Mesenchymal stem cell (in vitro differentiated cells and primary cell): ENCODE measurements around the gene LAMA5.

Experiments used
- DNase-seq: peaks from one replicate; pipeline ENCODE4 v3.0.0-alpha.2; 2013
- H2AFZ ChIP-seq: one replicate; pipeline ENCODE4 v1.6.1; 2013; ENCODE audit warnings: low read depth, mild to moderate bottlenecking, control low read depth, inconsistent platforms, low read length, moderate library complexity
- H2AK5ac ChIP-seq: 2 replicates; pipeline ENCODE4 v1.6.1; 2013; ENCODE audit warnings: low read length, moderate library complexity, mild to moderate bottlenecking, inconsistent platforms; ENCODE audit not compliant: severe bottlenecking
- H2BK120ac ChIP-seq: one replicate; pipeline ENCODE4 v1.6.1; 2013; ENCODE audit warnings: low read depth, mild to moderate bottlenecking, inconsistent platforms, low read length, moderate library complexity
- H2BK12ac ChIP-seq, 2 experiments: one replicate each; pipeline ENCODE4 v1.6.1; 2013; ENCODE audit warnings: inconsistent platforms in 2 of 2, low read length in 2 of 2, mild to moderate bottlenecking in 2 of 2, moderate library complexity in 2 of 2, control low read depth in 1 of 2
- H2BK15ac ChIP-seq: one replicate; pipeline ENCODE4 v1.6.1; 2013; ENCODE audit warnings: mild to moderate bottlenecking, low read depth, inconsistent platforms; ENCODE audit not compliant: poor library complexity, severe bottlenecking
- H2BK5ac ChIP-seq: 2 replicates; pipeline ENCODE4 v1.6.1; 2013; ENCODE audit warnings: low read depth, mild to moderate bottlenecking, low read length, control low read depth, inconsistent platforms; ENCODE audit not compliant: poor library complexity, severe bottlenecking
- H3K14ac ChIP-seq, 2 experiments: one replicate each; pipeline ENCODE4 v1.6.1; 2013; ENCODE audit warnings: inconsistent platforms in 2 of 2, low read length in 2 of 2, control low read depth in 1 of 2, mild to moderate bottlenecking in 1 of 2, moderate library complexity in 1 of 2
- H3K18ac ChIP-seq, 2 experiments: one replicate each; pipeline ENCODE4 v1.6.1; 2013; ENCODE audit warnings: inconsistent platforms in 2 of 2, low read length in 2 of 2, control low read depth in 1 of 2, low read depth in 1 of 2, mild to moderate bottlenecking in 1 of 2
- H3K23ac ChIP-seq, 2 experiments: one replicate each; pipeline ENCODE4 v1.6.1; 2013; ENCODE audit warnings: inconsistent platforms in 2 of 2, low read length in 2 of 2, mild to moderate bottlenecking in 2 of 2, moderate library complexity in 2 of 2, control low read depth in 1 of 2
- H3K27ac ChIP-seq: 2 replicates; pipeline ENCODE4 v1.5.1; 2013; ENCODE audit warnings: mild to moderate bottlenecking, moderate library complexity, low read length, control low read depth, inconsistent platforms; ENCODE audit not compliant: poor library complexity, severe bottlenecking
- H3K27me3 ChIP-seq, 2 experiments: 2 replicates each; pipeline versions ENCODE4 v1.6.1 to v1.7.0; 2013; ENCODE audit warnings: low read length in 2 of 2, mild to moderate bottlenecking in 2 of 2, moderate library complexity in 2 of 2, control low read depth in 1 of 2, inconsistent platforms in 1 of 2; ENCODE audit not compliant: control insufficient read depth in 1 of 2, insufficient read depth in 1 of 2
- H3K36me3 ChIP-seq, 2 experiments: 2 replicates each; pipeline versions ENCODE4 v1.6.1 to v1.7.0; 2013; ENCODE audit warnings: low read length in 2 of 2, control low read depth in 1 of 2, inconsistent platforms in 1 of 2, low read depth in 1 of 2, mild to moderate bottlenecking in 1 of 2; ENCODE audit not compliant: insufficient read depth in 2 of 2, control insufficient read depth in 1 of 2
- H3K4ac ChIP-seq, 2 experiments: one replicate each; pipeline ENCODE4 v1.6.1; 2013; ENCODE audit warnings: inconsistent platforms in 2 of 2, low read length in 2 of 2, mild to moderate bottlenecking in 2 of 2, moderate library complexity in 2 of 2, control low read depth in 1 of 2, low read depth in 1 of 2
- H3K4me1 ChIP-seq: 2 replicates; pipeline ENCODE4 v1.6.1; 2013; ENCODE audit warnings: low read depth, low read length, control low read depth; ENCODE audit not compliant: control insufficient read depth, insufficient read depth
- H3K4me2 ChIP-seq: 2 replicates; pipeline ENCODE4 v1.6.1; 2013; ENCODE audit warnings: low read length, mild to moderate bottlenecking, inconsistent platforms; ENCODE audit not compliant: poor library complexity, severe bottlenecking
- H3K4me3 ChIP-seq, 2 experiments: 2 replicates each; pipeline versions ENCODE4 v1.5.1 to v1.7.0; 2013; ENCODE audit warnings: low read length in 2 of 2, mild to moderate bottlenecking in 2 of 2, control low read depth in 1 of 2, low read depth in 1 of 2; ENCODE audit not compliant: insufficient read depth in 1 of 2
- H3K79me1 ChIP-seq: replicated peaks from 2 replicates; pipeline ENCODE4 v1.6.1; 2013; ENCODE audit warnings: mild to moderate bottlenecking, control low read depth, low read length, inconsistent platforms; ENCODE audit not compliant: poor library complexity, severe bottlenecking
- H3K9ac ChIP-seq: 2 replicates; pipeline ENCODE4 v1.7.0; 2013; ENCODE audit warnings: mild to moderate bottlenecking, low read length, moderate library complexity
- H3K9me3 ChIP-seq: 2 replicates; pipeline ENCODE4 v1.7.0; 2013; ENCODE audit warnings: mild to moderate bottlenecking, low read length; ENCODE audit not compliant: control insufficient read depth
- H4K8ac ChIP-seq: one replicate; pipeline ENCODE4 v1.6.1; 2013; ENCODE audit warnings: inconsistent platforms, mild to moderate bottlenecking, low read length, moderate library complexity
- H4K91ac ChIP-seq: one replicate; pipeline ENCODE4 v1.6.1; 2013; ENCODE audit warnings: mild to moderate bottlenecking, low read length, inconsistent platforms
- WGBS: methylation state at CpG from one replicate; pipeline ENCODE4 v1.1.7; 2013; ENCODE audit warnings: mixed read lengths; 5-methylcytosine and 5-hydroxymethylcytosine counted together

LAMA5 gene

GRCh38 chr20:62346398-62347150 lies 20.5 kb downstream of the LAMA5 start:
- Histone ChIP-seq H3K79me1 (peaks cover 30% of the 10 kb centered on the region), H2BK15ac (no peak overlapping the region), H3K4me3 (no peak overlapping the region), H2AK5ac (no peak overlapping the region), H2AFZ (no peak overlapping the region), H2BK5ac (no peak overlapping the region), H2BK120ac (no peak overlapping the region), H3K4me1 (peaks cover 19% of the 10 kb centered on the region), H3K23ac (no peak overlapping the region), H4K91ac (peak overlapping the region; percentile 23), H3K4ac (no peak overlapping the region), H3K14ac (no peak overlapping the region), H3K18ac (no peak overlapping the region), H3K9ac (no peak overlapping the region), H2BK12ac (no peak overlapping the region), H3K9me3 (peaks cover 3% of the 10 kb centered on the region), H3K27ac (no peak overlapping the region), H3K4me2 (no peak overlapping the region), H3K27me3 (no peaks in the 10 kb centered on the region), H3K36me3 (peaks cover 27 to 73% of the 10 kb centered on the region in 2 experiments), H4K8ac (no peak overlapping the region)
- DNase-seq: no peak
- WGBS: 96% methylated on average over 28 of the region's 34 CpGs

- Histone ChIP-seq H2BK15ac (no peak overlapping the region), H3K4me1 (peaks cover 16% of the 10 kb centered on the region), H3K4me2 (no peak overlapping the region), H3K79me1 (peaks cover 28% of the 10 kb centered on the region), H2BK120ac (no peak overlapping the region), H2BK12ac (peak overlapping the region; percentile 16 to 51), H3K4ac (no peak overlapping the region), H3K27ac (no peak overlapping the region), H2AFZ (no peak overlapping the region), H3K27me3 (no peaks in the 10 kb centered on the region), H2AK5ac (no peak overlapping the region), H3K9ac (no peak overlapping the region), H3K18ac (no peak overlapping the region), H4K8ac (no peak overlapping the region), H3K14ac (no peak overlapping the region), H3K36me3 (peaks cover 31 to 71% of the 10 kb centered on the region in 2 experiments), H3K9me3 (peaks cover 7% of the 10 kb centered on the region), H3K4me3 (no peak overlapping the region), H2BK5ac (no peak overlapping the region), H3K23ac (no peak overlapping the region), H4K91ac (no peak overlapping the region)
- 92% methylated on average over 25 of the region's 25 CpGs for WGBS
- peak; percentile 25 for DNase-seq
Measured at GRCh38 chr20:62345681-62346370, 21.3 kb downstream of the LAMA5 start.

DNA sequence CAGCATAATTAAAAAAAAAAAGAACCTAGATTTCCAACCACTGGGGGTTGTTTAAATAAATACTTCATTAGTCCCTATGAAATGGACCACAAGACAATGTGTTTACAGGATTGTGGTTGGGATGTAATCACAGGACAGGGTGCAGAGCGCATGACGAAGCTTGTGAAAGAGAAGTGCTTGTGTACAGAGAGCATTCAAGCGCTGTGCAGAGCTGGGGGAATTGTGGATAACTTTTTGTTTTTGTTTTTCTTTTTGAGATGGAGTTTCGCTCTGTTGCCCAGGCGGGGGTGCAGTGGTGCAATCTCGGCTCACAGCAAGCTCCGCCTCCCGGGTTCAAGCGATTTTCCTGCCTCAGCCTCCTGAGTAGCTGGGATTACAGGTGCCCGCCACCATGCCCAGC lies 22.3 kb downstream of the LAMA5 start:
- Histone ChIP-seq H2BK15ac (no peak overlapping the region), H3K79me1 (peaks cover 30% of the 10 kb centered on the region), H4K91ac (no peak overlapping the region), H3K14ac (no peak overlapping the region), H2AFZ (no peak overlapping the region), H3K4ac (no peak overlapping the region), H2BK5ac (no peak overlapping the region), H3K18ac (no peak overlapping the region), H3K23ac (no peak overlapping the region), H2BK120ac (no peak overlapping the region), H2AK5ac (no peak overlapping the region), H3K27ac (no peak overlapping the region), H3K9me3 (peaks cover 7% of the 10 kb centered on the region), H3K4me1 (peaks cover 6% of the 10 kb centered on the region), H3K4me3 (no peak overlapping the region), H3K4me2 (no peak overlapping the region), H4K8ac (no peak overlapping the region), H3K27me3 (no peaks in the 10 kb centered on the region), H3K36me3 (peaks cover 25 to 71% of the 10 kb centered on the region in 2 experiments), H2BK12ac (no peak overlapping the region), H3K9ac (no peak overlapping the region)
- DNase-seq: peak; percentile 98
- WGBS: 57% methylated on average over 10 of the region's 10 CpGs

GRCh38 chr20:62344092-62344491 lies 23.0 kb downstream of the LAMA5 start:
- no peak overlapping the region for H3K23ac ChIP-seq
- H2AK5ac ChIP-seq: no peak overlapping the region
- peak; percentile 13 for DNase-seq
- no peak overlapping the region for H4K91ac ChIP-seq
- H3K9ac ChIP-seq: no peak overlapping the region
- no peak overlapping the region for H2BK15ac ChIP-seq
- no peak overlapping the region for H3K4me2 ChIP-seq
- no peak overlapping the region for H3K18ac ChIP-seq
- H3K4me3 ChIP-seq: no peak overlapping the region
- WGBS: 92% methylated on average over 4 of the region's 5 CpGs
- peaks cover 29 to 72% of the 10 kb centered on the region in 2 experiments for H3K36me3 ChIP-seq
- no peak overlapping the region for H3K14ac ChIP-seq
- H3K9me3 ChIP-seq: peaks cover 4% of the 10 kb centered on the region
- no peak overlapping the region for H2BK120ac ChIP-seq
- H4K8ac ChIP-seq: no peak overlapping the region
- peaks cover 5% of the 10 kb centered on the region for H3K4me1 ChIP-seq
- H3K79me1 ChIP-seq: peaks cover 30% of the 10 kb centered on the region
- H3K27me3 ChIP-seq: no peaks in the 10 kb centered on the region
- no peak overlapping the region for H2AFZ ChIP-seq
- H2BK5ac ChIP-seq: no peak overlapping the region
- no peak overlapping the region for H3K4ac ChIP-seq
- peak overlapping the region; percentile 73 to 78 for H2BK12ac ChIP-seq
- H3K27ac ChIP-seq: no peak overlapping the region
